Body of pancreas (tissue), 4 donors: ENCODE data around the gene SMIM35.

Experiments used
- POLR2A ChIP-seq, 3 donors: fragments of 450-650 bp; IDR thresholded peaks; one replicate each; pipeline ENCODE4 v1.6.1; 2016; ENCODE audit warnings: antibody characterized with exemption in 3 of 3, mild to moderate bottlenecking in 2 of 3
- TF ChIP-seq, protein P1 (sequence below), 7 experiments: fragments of 450-650 bp in 4 of 7; fragments of 200-600 bp in 3 of 7; sonication (generic) in 3 of 7; IDR thresholded peaks; one replicate each; pipeline ENCODE4 v1.5.1; 2016 to 2019; ENCODE audit warnings: antibody characterized with exemption in 7 of 7

DNA sequence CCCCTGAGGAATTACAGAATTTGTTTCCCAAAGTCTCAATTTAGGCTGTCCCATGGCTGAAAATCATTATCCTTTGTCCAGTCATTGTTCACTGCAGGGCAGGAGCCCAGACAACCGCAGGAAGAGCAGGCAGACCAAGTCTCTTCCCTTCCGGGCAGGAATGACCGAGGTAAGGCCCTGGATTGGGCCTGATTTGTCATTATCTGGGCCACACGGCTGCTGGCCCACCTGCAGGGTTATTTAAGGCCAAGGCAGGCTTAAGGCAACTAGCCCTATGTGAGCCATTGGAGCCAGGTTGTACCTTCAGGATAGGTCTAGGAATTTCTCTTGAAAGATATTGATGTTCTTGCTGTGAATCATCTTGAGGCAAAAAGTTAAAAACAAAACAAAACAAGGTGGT lies 110.3 kb downstream of the SMIM35 start:
- TF ChIP-seq, protein P1, sequence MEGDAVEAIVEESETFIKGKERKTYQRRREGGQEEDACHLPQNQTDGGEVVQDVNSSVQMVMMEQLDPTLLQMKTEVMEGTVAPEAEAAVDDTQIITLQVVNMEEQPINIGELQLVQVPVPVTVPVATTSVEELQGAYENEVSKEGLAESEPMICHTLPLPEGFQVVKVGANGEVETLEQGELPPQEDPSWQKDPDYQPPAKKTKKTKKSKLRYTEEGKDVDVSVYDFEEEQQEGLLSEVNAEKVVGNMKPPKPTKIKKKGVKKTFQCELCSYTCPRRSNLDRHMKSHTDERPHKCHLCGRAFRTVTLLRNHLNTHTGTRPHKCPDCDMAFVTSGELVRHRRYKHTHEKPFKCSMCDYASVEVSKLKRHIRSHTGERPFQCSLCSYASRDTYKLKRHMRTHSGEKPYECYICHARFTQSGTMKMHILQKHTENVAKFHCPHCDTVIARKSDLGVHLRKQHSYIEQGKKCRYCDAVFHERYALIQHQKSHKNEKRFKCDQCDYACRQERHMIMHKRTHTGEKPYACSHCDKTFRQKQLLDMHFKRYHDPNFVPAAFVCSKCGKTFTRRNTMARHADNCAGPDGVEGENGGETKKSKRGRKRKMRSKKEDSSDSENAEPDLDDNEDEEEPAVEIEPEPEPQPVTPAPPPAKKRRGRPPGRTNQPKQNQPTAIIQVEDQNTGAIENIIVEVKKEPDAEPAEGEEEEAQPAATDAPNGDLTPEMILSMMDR (IDR thresholded peaks at IDR 0.05) = no peak
- no peak for TF ChIP-seq POLR2A (IDR thresholded peaks at IDR 0.05)
